Fibroblast of mammary gland (primary cell): Measurements from ENCODE around the gene PKP1.
A peak's percentile ranks its signal among the peaks of the same experiment; 100 is the strongest.

ENCODE experiments used
- DNase-seq: peaks from one replicate; pipeline ENCODE4 v3.0.0-alpha.2; 2010; ENCODE audit warnings: low read depth
- H3K4me3 ChIP-seq: 2 replicates; pipeline ENCODE4 v1.5.1; 2011; ENCODE audit warnings: low read depth, mild to moderate bottlenecking, low read length, moderate library complexity; ENCODE audit not compliant: control insufficient read depth
- TF ChIP-seq, protein P1 (sequence below): conservative IDR thresholded peaks from 2 replicates; pipeline ENCODE4 v1.5.1; 2011; ENCODE audit warnings: low read depth, low read length, inconsistent platforms; ENCODE audit not compliant: control insufficient read depth, insufficient read depth

Gene PKP1

DNA sequence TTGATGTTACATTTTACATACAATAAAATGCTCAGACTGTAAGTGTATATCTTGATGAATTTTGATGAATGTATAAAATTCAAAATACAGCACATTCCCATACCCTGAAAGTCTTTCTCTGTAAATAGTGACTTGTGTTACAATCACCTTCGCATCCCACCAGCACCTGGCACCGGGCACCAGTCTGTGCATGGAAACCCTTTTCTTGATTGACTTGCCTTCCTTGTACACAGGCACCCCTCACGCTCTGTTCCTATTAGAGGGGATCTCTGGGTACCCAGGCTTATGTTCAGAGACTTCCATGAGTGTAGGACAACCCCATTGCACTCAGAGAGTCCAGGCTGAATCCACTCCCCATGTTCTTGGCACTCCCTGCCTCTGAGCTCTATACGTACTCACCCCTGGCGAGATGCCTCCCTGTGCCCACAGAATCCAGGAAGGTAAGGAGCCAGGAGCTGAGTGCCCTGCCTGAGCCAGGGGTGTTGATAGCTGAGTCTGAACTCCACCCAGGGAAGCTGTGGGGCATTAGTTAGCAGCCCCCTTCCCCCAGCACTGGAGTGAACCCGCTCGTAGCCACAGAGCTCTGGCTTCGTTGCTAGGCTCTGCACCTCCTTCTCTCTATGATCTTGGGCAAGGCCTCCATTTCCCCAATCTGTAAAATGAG is 22.5 kb upstream of the PKP1 start:
- H3K4me3 ChIP-seq: no peak overlapping the region
- no peak for DNase-seq
- TF ChIP-seq, protein P1, sequence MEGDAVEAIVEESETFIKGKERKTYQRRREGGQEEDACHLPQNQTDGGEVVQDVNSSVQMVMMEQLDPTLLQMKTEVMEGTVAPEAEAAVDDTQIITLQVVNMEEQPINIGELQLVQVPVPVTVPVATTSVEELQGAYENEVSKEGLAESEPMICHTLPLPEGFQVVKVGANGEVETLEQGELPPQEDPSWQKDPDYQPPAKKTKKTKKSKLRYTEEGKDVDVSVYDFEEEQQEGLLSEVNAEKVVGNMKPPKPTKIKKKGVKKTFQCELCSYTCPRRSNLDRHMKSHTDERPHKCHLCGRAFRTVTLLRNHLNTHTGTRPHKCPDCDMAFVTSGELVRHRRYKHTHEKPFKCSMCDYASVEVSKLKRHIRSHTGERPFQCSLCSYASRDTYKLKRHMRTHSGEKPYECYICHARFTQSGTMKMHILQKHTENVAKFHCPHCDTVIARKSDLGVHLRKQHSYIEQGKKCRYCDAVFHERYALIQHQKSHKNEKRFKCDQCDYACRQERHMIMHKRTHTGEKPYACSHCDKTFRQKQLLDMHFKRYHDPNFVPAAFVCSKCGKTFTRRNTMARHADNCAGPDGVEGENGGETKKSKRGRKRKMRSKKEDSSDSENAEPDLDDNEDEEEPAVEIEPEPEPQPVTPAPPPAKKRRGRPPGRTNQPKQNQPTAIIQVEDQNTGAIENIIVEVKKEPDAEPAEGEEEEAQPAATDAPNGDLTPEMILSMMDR: no peak

DNA sequence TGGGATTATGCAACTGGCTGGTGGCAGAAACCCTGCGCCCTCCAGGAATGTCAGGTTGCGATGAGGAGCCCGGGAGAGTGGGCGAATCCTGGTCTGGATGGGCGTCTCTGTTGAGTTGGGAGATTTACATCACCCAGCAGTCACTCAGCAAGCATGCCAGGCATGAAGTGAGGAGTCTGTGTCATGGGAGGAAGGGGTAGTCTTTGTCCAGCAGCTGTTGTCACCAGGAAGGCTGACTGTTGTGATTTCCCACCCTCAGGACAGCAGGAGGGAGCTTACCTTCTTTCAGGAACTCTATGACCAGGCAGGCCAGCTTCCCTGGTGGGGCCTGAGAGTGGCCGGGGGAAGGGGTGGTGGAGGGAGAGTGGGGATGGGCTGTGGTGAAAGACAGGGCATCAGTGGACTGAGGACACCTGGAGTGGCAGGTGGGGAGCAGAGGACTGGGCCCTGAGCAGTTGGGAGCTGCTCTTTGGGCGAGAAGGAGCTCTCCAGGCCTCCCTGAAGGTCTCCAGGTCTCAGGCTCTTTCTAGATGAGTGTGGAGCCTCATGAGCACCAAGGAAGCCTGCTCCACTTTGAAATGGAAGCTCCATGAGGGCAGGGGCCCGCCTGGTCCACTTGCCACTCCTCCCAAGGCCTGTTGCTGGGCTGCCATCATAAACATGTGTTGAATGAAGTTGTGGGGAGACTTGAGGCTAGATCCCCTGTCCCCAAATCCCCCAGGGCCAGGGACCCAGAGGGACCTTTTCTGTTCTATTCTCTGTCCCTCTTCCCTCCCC is 21.3 kb upstream of the PKP1 start:
- DNase-seq: no peak
- H3K4me3 ChIP-seq: no peak overlapping the region
- TF ChIP-seq, protein P1: no peak

DNA sequence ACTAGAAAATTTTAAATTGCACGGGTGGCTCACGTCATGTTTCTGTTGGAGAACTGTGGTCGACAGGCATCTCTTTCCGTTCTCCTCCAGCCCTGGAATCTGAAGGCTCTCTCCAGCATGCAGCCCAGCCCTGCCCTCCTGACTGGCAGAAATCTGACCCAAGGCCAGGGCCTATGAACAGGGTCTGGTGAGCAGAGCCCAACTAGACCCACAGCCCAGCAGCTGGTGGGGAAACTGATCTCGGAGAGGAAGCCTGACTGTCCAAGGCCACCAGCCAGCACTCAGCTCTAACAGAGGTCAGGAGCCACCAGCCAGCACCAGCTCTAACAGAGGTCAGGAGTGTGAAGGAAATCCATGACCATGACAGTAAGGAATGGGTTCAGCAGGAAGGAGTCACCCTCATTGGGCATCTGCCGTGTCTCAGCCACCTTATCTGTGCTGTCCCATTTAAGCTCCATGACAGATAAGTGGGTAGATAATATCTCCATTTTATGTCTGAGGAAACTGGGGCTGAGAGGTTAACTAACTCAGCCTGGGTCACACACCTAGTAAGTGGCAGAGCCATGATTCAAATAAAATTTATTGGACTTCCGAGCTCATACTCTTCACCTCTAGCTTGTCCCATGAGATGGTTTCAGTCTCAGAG is 20.2 kb upstream of the PKP1 start:
- no peak overlapping the region for H3K4me3 ChIP-seq
- DNase-seq: no peak
- TF ChIP-seq, protein P1: no peak

DNA sequence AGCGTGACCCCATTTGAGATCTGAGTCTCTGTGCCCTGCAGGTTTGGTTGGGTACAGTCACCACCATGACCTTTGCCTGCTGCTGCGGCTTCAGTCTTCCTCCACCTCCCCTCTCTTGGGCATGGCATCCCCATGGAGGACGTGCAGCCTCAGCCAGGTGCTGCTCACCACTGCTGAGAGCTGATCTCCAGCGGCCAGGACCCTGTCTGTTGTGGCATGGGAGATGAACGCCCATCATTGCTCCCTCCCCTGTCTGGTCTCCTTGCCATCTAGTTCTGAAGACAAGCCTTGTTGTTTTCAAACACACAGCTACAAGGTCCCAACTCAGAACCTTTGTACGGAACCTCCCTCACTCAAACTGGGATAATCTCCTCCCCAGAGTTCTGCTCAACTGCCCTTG is 19.2 kb upstream of the PKP1 start:
- DNase-seq: no peak
- no peak overlapping the region for H3K4me3 ChIP-seq
- TF ChIP-seq, protein P1: no peak

DNA sequence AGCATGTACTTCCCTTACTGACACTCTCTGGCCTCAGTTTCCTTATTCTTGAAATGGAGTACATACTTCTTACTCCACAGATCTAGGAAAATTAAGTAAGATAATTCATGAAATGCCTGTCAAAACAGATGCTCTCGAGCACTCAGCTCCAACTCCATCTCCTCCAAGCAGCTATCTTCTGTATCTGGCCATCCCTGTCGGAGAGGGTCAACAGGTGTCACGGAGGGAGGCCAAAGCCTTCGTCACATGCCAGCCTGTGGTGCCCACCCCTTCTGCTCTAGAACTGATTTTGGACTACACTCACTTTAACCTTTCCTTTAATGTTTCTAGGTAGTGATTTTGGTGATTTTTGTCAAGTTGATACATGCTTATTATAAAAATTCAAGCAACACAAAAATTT is 18.8 kb upstream of the PKP1 start:
- TF ChIP-seq, protein P1: no peak
- H3K4me3 ChIP-seq: no peak overlapping the region

DNA sequence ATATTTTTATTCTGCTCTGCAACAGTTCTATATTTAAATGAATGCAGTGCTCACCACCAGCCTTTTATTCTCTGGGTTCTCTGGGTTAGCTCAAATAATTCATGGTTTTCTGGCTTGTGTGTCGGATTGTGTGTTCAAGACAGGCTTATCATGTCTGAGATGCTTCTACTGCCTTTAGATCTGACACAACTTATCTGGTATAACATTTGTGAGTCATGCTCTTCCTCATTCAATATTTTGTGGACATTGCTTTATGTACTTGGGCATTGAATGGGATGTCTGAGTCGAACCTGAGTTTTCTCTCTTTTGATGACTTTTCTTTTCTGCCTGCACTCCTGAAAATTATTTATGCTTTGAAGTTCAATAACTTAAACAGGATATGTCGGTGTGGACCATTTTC is 17.6 kb upstream of the PKP1 start:
- no peak overlapping the region for H3K4me3 ChIP-seq
- TF ChIP-seq, protein P1: no peak
- peak; percentile 35 for DNase-seq

More for the DNA sequence above, 18.8 kb upstream of the PKP1 start:
- no peak for DNase-seq
